ENCODE results near the gene INO80E. TPM values are rescaled to one million over a fixed set of nuclear protein-coding genes. Genes with fewer than 3 reads are reported as not detected.

Gene INO80E
- total and polyA plus RNA-seq, 8 donors = 3.5 to 319 (median 52.3) TPM

GRCh38 chr16:30018731-30019158, 22.7 kb downstream of the INO80E start:
- DNase-seq = no peak
- peaks cover 7 to 14% (median 12%) of the 10 kb centered on the region in 4 donors for H3K4me1 ChIP-seq
- TF ChIP-seq POLR2A (IDR thresholded peaks at IDR 0.05) (no peak), EP300 (IDR thresholded peaks at IDR 0.05) (no peak), POLR2AphosphoS5 (IDR thresholded peaks at IDR 0.05) (no peak)
- no peak overlapping the region for H3K4me3 ChIP-seq
- H3K27me3 ChIP-seq = no peaks in the 10 kb centered on the region
- WGBS, 5 donors = 53 to 63% (median 55%) methylated on average over 4 of the region's 4 CpGs
- H3K36me3 ChIP-seq = no peaks in the 10 kb centered on the region
- H3K27ac ChIP-seq = no peak overlapping the region
- H3K9me3 ChIP-seq = no peaks in the 10 kb centered on the region
- intact Hi-C loops (cut with DNase I; ENCODE audit: low total_unique reads) = no loop called here

GRCh38 chr16:30022887-30023286, 26.8 kb downstream of the INO80E start, which contains the start of gene C16orf92:
C16orf92 (plus strand) TSS chr16:30023198; CDS start chr16:30023341, 143 bp downstream.
- intact Hi-C loops (cut with DNase I; ENCODE audit: low total_unique reads) = loop anchor here (10.0 kb wide), 1 partner anchor 158 kb away; the partner anchor contains the start of gene CDIPT
- no peak within 1 kb of the TSS for H3K27ac ChIP-seq
- no peak for TF ChIP-seq POLR2AphosphoS5 (IDR thresholded peaks at IDR 0.05)
- TF ChIP-seq EP300 (IDR thresholded peaks at IDR 0.05) = no peak
- no peak for TF ChIP-seq CTCF (IDR thresholded peaks at IDR 0.05)
- no peak for TF ChIP-seq POLR2A (IDR thresholded peaks at IDR 0.05)
- H3K36me3 ChIP-seq = no peaks in the 10 kb centered on the region
- H3K4me1 ChIP-seq = peaks cover 7 to 14% (median 12%) of the 10 kb centered on the region in 4 donors
- H3K4me3 ChIP-seq = no peak within 1 kb of the TSS
- no peak for DNase-seq
- no peaks in the 10 kb centered on the region for H3K9me3 ChIP-seq
- 81 to 90% (median 83%) methylated on average over 6 of the region's 6 CpGs for WGBS, 5 donors
- peaks cover 7 to 38% (median 12%) of the 10 kb centered on the region in 3 donors for H3K27me3 ChIP-seq

GRCh38 chr16:30023586-30023985, 27.5 kb downstream of the INO80E start:
- Histone ChIP-seq H3K27me3 (peaks cover 9 to 45% (median 18%) of the 10 kb centered on the region in 3 donors), H3K36me3 (no peaks in the 10 kb centered on the region), H3K4me3 (no peak overlapping the region), H3K27ac (no peak overlapping the region), H3K9me3 (no peaks in the 10 kb centered on the region), H3K4me1 (peaks cover 7 to 14% (median 12%) of the 10 kb centered on the region in 4 donors)
- no peak for DNase-seq
- TF ChIP-seq POLR2A (IDR thresholded peaks at IDR 0.05) (no peak), POLR2AphosphoS5 (IDR thresholded peaks at IDR 0.05) (no peak), EP300 (IDR thresholded peaks at IDR 0.05) (no peak), CTCF (IDR thresholded peaks at IDR 0.05) (no peak)
- intact Hi-C loops (cut with DNase I; ENCODE audit: low total_unique reads) = loop anchor here (10.0 kb wide), 1 partner anchor 159 kb away; the partner anchor contains the start of gene CDIPT
- 81 to 90% (median 85%) methylated on average over 5 to 11 of the region's 11 CpGs for WGBS, 5 donors

GRCh38 chr16:30024451-30024850, 28.4 kb downstream of the INO80E start:
- TF ChIP-seq POLR2AphosphoS5 (IDR thresholded peaks at IDR 0.05) (no peak), CTCF (IDR thresholded peaks at IDR 0.05) (no peak), POLR2A (IDR thresholded peaks at IDR 0.05) (no peak), EP300 (IDR thresholded peaks at IDR 0.05) (no peak)
- H3K27me3 ChIP-seq = peaks cover 16 to 54% (median 27%) of the 10 kb centered on the region in 3 donors
- H3K9me3 ChIP-seq = no peaks in the 10 kb centered on the region
- intact Hi-C loops (cut with DNase I; ENCODE audit: low total_unique reads) = loop anchor here (10.0 kb wide), 1 partner anchor 160 kb away; the partner anchor contains the start of gene CDIPT
- no peak for DNase-seq
- WGBS, 5 donors = 64 to 77% (median 65%) methylated on average over 12 to 16 of the region's 16 CpGs
- H3K27ac ChIP-seq = no peak overlapping the region
- no peaks in the 10 kb centered on the region for H3K36me3 ChIP-seq
- H3K4me1 ChIP-seq = peaks cover 7 to 14% (median 12%) of the 10 kb centered on the region in 4 donors
- no peak overlapping the region for H3K4me3 ChIP-seq

- peaks cover 16 to 61% (median 34%) of the 10 kb centered on the region in 3 donors for H3K27me3 ChIP-seq
- no peak overlapping the region for H3K27ac ChIP-seq
- 61 to 74% (median 68%) methylated on average over 11 to 20 of the region's 20 CpGs for WGBS, 5 donors
- H3K4me1 ChIP-seq = peaks cover 7 to 14% (median 12%) of the 10 kb centered on the region in 4 donors
- no peak overlapping the region for H3K4me3 ChIP-seq
- intact Hi-C loops (cut with DNase I; ENCODE audit: low total_unique reads) = loop anchor here (5.0 to 10.0 kb wide), 2 partner anchors 160 to 328 kb away; partner anchors contain the start of gene CDIPT
- no peaks in the 10 kb centered on the region for H3K9me3 ChIP-seq
- no peaks in the 10 kb centered on the region for H3K36me3 ChIP-seq
- TF ChIP-seq POLR2A (IDR thresholded peaks at IDR 0.05) = no peak
- no peak for TF ChIP-seq CTCF (IDR thresholded peaks at IDR 0.05)
- TF ChIP-seq POLR2AphosphoS5 (IDR thresholded peaks at IDR 0.05) = no peak
- TF ChIP-seq EP300 (IDR thresholded peaks at IDR 0.05) = no peak
- DNase-seq = no peak
These were observed 29.1 kb downstream of the INO80E start for GRCh38 chr16:30025156-30025555.

Data from stomach (tissue), 9 donors.